ENCODE measurements around the gene FMN1. TPM values are rescaled to one million over a fixed set of nuclear protein-coding genes. Genes with fewer than 3 reads are reported as not detected.

Gene FMN1
- total and polyA plus RNA-seq, 2 experiments from 2014 or later: 0.93 to 2.2 TPM

GRCh38 chr15:33149919-33150318, 44.6 kb downstream of the FMN1 start:
- Histone ChIP-seq H3K9me3 (ENCODE audit: low read depth) (no peaks in the 10 kb centered on the region), H3K9me2 (ENCODE audit: insufficient read depth) (no peaks in the 10 kb centered on the region), H3K9ac (no peak overlapping the region), H3F3A (ENCODE audit: insufficient read depth) (no peaks in the 10 kb centered on the region), H3K27me3 (replicated peaks; ENCODE audit: insufficient read depth) (0 out of 2 replicates have a peak, but pooled peaks cover 8% of the 10 kb centered on the region), H3K4me1 (ENCODE audit: insufficient read depth) (no peaks in the 10 kb centered on the region), H3K79me2 (ENCODE audit: insufficient read depth) (no peaks in the 10 kb centered on the region), H3K4me2 (ENCODE audit: unreplicated experiment) (no peak overlapping the region), H4K20me1 (ENCODE audit: insufficient read depth) (no peaks in the 10 kb centered on the region), H3K27ac (no peak overlapping the region), H3K4me3 (no peak overlapping the region), H3K36me3 (ENCODE audit: low read depth) (no peaks in the 10 kb centered on the region), H2AFZ (no peak overlapping the region)
- in situ Hi-C loops (cut with MboI): no loop called here
- DNase-seq: peak; percentile 41
- TF ChIP-seq EZH2phosphoT487 (IDR thresholded peaks at IDR 0.05; ENCODE audit: insufficient read depth, low read depth): no peak
- TF ChIP-seq EZH2 (IDR thresholded peaks at IDR 0.05; ENCODE audit: insufficient read depth, poor library complexity, severe bottlenecking): no peak

GRCh38 chr15:33148129-33148751, 46.3 kb downstream of the FMN1 start:
- H2AFZ ChIP-seq: no peak overlapping the region
- H3K9me2 ChIP-seq (ENCODE audit: insufficient read depth): no peaks in the 10 kb centered on the region
- no peak overlapping the region for H3K27ac ChIP-seq
- in situ Hi-C loops (cut with MboI): no loop called here
- H3F3A ChIP-seq (ENCODE audit: insufficient read depth): no peaks in the 10 kb centered on the region
- H3K79me2 ChIP-seq (ENCODE audit: insufficient read depth): no peaks in the 10 kb centered on the region
- H3K36me3 ChIP-seq (ENCODE audit: low read depth): no peaks in the 10 kb centered on the region
- no peaks in the 10 kb centered on the region for H3K4me1 ChIP-seq (ENCODE audit: insufficient read depth)
- H3K9ac ChIP-seq: no peak overlapping the region
- no peaks in the 10 kb centered on the region for H3K9me3 ChIP-seq (ENCODE audit: low read depth)
- peaks cover 14% of the 10 kb centered on the region; the same call in 1 of the 2 replicates for H3K27me3 ChIP-seq (replicated peaks; ENCODE audit: insufficient read depth)
- TF ChIP-seq EZH2 (IDR thresholded peaks at IDR 0.05; ENCODE audit: insufficient read depth, poor library complexity, severe bottlenecking): no peak
- WGBS, 2 experiments (ENCODE audit: low coverage in 1 of 2, low lambda C conversion rate in 2 of 2, missing lambda C conversion rate in 2 of 2): 90 to 94% methylated on average over 8 of the region's 8 CpGs
- no peak overlapping the region for H3K4me3 ChIP-seq
- DNase-seq: no peak
- no peaks in the 10 kb centered on the region for H4K20me1 ChIP-seq (ENCODE audit: insufficient read depth)
- no peak overlapping the region for H3K4me2 ChIP-seq (ENCODE audit: unreplicated experiment)

DNA sequence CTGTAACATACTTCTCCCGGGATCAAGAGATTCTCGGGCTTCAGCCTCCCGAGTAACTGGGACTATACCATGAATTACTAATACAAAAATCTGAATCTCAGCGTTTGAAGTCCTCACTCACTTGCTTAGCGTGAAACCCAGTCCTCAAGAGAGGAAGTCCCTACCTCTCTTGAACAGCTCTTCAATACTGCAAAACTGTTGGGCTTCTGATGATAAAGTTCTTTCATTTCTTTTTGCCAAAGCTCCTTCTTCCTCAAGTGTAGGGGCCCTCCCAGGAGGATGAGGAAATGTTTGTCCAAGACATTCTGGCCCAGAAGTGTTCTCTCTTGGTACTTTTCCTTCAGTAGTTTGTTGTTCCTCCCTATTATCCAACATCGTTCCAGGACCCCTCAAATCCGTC, 48.5 kb downstream of the FMN1 start:
- Histone ChIP-seq H3F3A (ENCODE audit: insufficient read depth) (no peaks in the 10 kb centered on the region), H3K4me1 (ENCODE audit: insufficient read depth) (no peaks in the 10 kb centered on the region), H3K9ac (no peak overlapping the region), H3K27ac (no peak overlapping the region), H3K27me3 (replicated peaks; ENCODE audit: insufficient read depth) (peaks cover 17% of the 10 kb centered on the region), H3K79me2 (ENCODE audit: insufficient read depth) (no peaks in the 10 kb centered on the region), H3K4me3 (no peak overlapping the region), H3K4me2 (ENCODE audit: unreplicated experiment) (no peak overlapping the region), H3K9me3 (ENCODE audit: low read depth) (no peaks in the 10 kb centered on the region), H3K9me2 (ENCODE audit: insufficient read depth) (no peaks in the 10 kb centered on the region), H4K20me1 (ENCODE audit: insufficient read depth) (no peaks in the 10 kb centered on the region), H2AFZ (no peak overlapping the region), H3K36me3 (ENCODE audit: low read depth) (no peaks in the 10 kb centered on the region)
- TF ChIP-seq EZH2 (IDR thresholded peaks at IDR 0.05; ENCODE audit: insufficient read depth, poor library complexity, severe bottlenecking) (no peak), EZH2phosphoT487 (IDR thresholded peaks at IDR 0.05; ENCODE audit: insufficient read depth, low read depth) (no peak)
- no peak for DNase-seq
- WGBS, 2 experiments (ENCODE audit: low coverage in 1 of 2, low lambda C conversion rate in 2 of 2, missing lambda C conversion rate in 2 of 2): 79 to 89% methylated on average over 7 of the region's 7 CpGs
- in situ Hi-C loops (cut with MboI): no loop called here

GRCh38 chr15:33145447-33145846, 49.1 kb downstream of the FMN1 start:
- Histone ChIP-seq H3K27me3 (replicated peaks; ENCODE audit: insufficient read depth) (peaks cover 17% of the 10 kb centered on the region), H3K9ac (no peak overlapping the region), H3K36me3 (ENCODE audit: low read depth) (no peaks in the 10 kb centered on the region), H3K4me3 (no peak overlapping the region), H3K79me2 (ENCODE audit: insufficient read depth) (no peaks in the 10 kb centered on the region), H3K4me1 (ENCODE audit: insufficient read depth) (no peaks in the 10 kb centered on the region), H3F3A (ENCODE audit: insufficient read depth) (no peaks in the 10 kb centered on the region), H3K27ac (no peak overlapping the region), H4K20me1 (ENCODE audit: insufficient read depth) (no peaks in the 10 kb centered on the region), H2AFZ (no peak overlapping the region), H3K9me3 (ENCODE audit: low read depth) (no peaks in the 10 kb centered on the region), H3K4me2 (ENCODE audit: unreplicated experiment) (no peak overlapping the region), H3K9me2 (ENCODE audit: insufficient read depth) (no peaks in the 10 kb centered on the region)
- TF ChIP-seq EZH2phosphoT487 (IDR thresholded peaks at IDR 0.05; ENCODE audit: insufficient read depth, low read depth): no peak
- no peak for TF ChIP-seq EZH2 (IDR thresholded peaks at IDR 0.05; ENCODE audit: insufficient read depth, poor library complexity, severe bottlenecking)
- 73 to 76% methylated on average over 6 of the region's 6 CpGs for WGBS, 2 experiments (ENCODE audit: low coverage in 1 of 2, low lambda C conversion rate in 2 of 2, missing lambda C conversion rate in 2 of 2)
- no peak for DNase-seq
- in situ Hi-C loops (cut with MboI): no loop called here

GRCh38 chr15:33142708-33143107, 51.8 kb downstream of the FMN1 start:
- no peaks in the 10 kb centered on the region for H3K36me3 ChIP-seq (ENCODE audit: low read depth)
- no peak for TF ChIP-seq EZH2phosphoT487 (IDR thresholded peaks at IDR 0.05; ENCODE audit: insufficient read depth, low read depth)
- no peak for TF ChIP-seq EZH2 (IDR thresholded peaks at IDR 0.05; ENCODE audit: insufficient read depth, poor library complexity, severe bottlenecking)
- in situ Hi-C loops (cut with MboI): no loop called here
- H3K4me1 ChIP-seq (ENCODE audit: insufficient read depth): no peaks in the 10 kb centered on the region
- DNase-seq: no peak
- H4K20me1 ChIP-seq (ENCODE audit: insufficient read depth): no peaks in the 10 kb centered on the region
- no peak overlapping the region for H3K4me3 ChIP-seq
- no peak overlapping the region for H3K4me2 ChIP-seq (ENCODE audit: unreplicated experiment)
- no peaks in the 10 kb centered on the region for H3K79me2 ChIP-seq (ENCODE audit: insufficient read depth)
- no peaks in the 10 kb centered on the region for H3F3A ChIP-seq (ENCODE audit: insufficient read depth)
- no peaks in the 10 kb centered on the region for H3K9me2 ChIP-seq (ENCODE audit: insufficient read depth)
- no peak overlapping the region for H2AFZ ChIP-seq
- no peaks in the 10 kb centered on the region for H3K9me3 ChIP-seq (ENCODE audit: low read depth)
- no peak overlapping the region for H3K27ac ChIP-seq
- H3K9ac ChIP-seq: no peak overlapping the region
- peaks cover 20% of the 10 kb centered on the region for H3K27me3 ChIP-seq (replicated peaks; ENCODE audit: insufficient read depth)
- WGBS, 2 experiments (ENCODE audit: low coverage in 1 of 2, low lambda C conversion rate in 2 of 2, missing lambda C conversion rate in 2 of 2): 51 to 68% methylated on average over 2 of the region's 2 CpGs
